NCI-H446 treated with DMSO at 0.1 percent for 48 hours (cell line): Measurements from ENCODE around the gene ARHGEF6.

Experiments used
- DNase-seq: peaks from one replicate; lab custom pipeline; 2025; lab: John Stamatoyannopoulos, UW

The ARHGEF6 gene

DNA sequence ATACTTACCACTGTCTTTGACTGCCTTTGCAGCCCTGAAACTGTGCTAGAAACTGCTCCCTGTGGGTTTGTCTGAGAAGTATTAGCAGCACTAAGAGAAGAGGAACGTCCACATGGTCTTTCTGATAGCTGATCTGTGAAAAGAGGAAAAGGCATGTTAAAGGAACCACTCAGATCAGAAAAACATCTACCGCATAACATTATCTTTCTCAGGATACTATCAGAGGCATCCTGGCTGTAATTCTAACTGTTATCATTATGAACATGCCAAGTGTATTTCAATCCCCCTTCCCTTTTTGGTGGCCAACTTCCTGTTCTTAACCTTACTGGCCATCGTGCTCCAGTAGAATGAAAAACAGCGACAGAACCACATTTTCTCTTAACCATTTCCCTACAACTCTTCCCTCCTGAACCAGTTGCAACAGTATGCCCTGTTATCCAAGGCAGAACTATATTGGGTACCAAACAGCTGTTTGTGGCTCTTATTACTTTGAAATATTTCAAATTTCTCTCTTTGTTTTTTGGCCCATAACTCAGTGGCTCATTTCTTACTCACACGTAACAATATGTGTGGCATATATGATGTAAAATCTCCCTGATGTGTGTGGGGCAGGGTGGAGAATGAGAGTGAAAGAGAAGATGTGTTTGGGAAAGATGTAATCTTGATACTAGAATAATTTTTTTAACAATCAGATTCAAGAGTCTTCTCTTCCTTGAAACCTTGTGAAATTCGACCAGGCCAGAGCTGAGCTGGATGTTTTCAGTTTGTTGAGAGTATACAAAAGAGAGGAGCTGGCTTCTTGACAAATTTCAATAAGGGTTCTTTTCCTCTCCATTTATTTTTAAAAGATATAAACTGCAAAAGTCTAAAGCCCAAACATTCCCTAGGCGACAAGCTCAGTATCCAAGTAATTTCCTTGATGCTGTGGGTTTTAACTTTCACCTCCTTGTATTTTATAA lies 35.2 kb downstream of the ARHGEF6 start:
- DNase-seq = no peak

- DNase-seq = no peak
Measured at GRCh38 chrX:136742721-136743379, 37.9 kb downstream of the ARHGEF6 start.

DNA sequence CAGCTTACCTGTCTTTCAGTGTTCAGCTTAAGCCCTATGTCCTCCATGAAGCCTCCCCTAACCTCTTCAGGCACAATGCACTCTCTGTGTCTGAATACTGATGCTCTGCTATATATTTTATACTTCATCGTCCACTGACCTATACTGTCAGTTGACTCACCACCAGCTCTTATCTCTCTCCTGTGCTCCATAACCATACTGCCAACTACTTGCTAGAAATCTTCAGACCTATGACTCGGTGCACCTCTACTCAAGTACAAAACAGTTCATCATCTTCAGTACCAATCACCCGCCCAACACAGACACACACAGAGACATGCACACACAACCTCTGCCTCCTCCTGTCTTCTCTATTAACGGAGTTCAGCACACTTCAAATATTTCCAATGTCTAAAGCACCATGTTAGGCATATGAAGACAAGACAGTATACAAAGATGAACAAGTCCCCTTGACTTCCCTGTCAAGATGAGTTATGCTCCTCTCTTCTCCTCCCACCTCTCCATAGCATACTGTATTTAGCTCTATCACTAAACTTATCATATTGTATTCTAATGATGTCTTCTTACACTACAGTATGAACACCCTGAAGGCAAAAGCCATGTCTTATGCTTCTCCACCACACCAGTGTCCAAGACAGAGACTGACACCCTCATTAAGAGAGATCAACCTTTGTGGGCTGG lies 42.5 kb downstream of the ARHGEF6 start:
- no peak for DNase-seq

DNA sequence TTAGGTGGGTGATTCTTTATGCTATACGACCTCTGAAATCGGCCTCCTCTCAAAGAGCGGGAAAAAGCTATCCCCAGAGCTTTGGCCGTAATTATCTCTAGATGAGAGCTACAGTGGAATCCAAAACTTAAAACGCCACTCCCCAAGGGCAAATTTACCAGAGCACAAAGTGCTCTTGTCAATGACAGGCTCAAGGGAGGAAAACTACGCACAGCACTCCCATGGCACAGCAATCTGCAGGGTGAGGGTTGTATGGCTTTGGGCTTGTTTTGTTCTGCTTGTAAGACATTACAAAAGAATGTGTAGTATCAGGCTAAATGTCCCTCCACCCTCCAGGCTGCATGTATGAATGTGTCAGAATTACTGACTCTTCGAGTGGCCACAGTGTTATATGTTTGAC lies 44.0 kb downstream of the ARHGEF6 start:
- DNase-seq = no peak

GRCh38 chrX:136735601-136736000 lies 45.1 kb downstream of the ARHGEF6 start:
- DNase-seq = no peak

DNA sequence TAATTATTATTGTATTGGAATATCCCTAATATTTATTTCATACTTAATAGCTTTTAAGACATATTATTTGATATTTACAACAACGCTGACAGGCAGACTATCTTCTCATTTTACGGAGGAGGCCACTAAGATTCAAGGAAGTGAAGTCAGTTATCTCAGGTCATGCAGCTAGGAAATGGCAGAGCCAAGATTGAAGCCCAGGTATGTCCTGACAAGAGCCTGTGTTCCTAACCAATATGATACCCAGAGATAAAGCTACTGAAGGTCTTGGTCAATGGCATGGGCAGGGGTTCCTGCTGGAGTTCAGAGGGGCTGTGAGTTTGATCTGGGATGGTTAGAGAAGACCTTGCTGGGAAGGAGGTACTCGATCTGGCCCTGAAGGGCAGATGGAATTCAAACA lies 47.1 kb downstream of the ARHGEF6 start:
- no peak for DNase-seq

- no peak for DNase-seq
Measured at GRCh38 chrX:136731798-136732197, 48.9 kb downstream of the ARHGEF6 start.

DNA sequence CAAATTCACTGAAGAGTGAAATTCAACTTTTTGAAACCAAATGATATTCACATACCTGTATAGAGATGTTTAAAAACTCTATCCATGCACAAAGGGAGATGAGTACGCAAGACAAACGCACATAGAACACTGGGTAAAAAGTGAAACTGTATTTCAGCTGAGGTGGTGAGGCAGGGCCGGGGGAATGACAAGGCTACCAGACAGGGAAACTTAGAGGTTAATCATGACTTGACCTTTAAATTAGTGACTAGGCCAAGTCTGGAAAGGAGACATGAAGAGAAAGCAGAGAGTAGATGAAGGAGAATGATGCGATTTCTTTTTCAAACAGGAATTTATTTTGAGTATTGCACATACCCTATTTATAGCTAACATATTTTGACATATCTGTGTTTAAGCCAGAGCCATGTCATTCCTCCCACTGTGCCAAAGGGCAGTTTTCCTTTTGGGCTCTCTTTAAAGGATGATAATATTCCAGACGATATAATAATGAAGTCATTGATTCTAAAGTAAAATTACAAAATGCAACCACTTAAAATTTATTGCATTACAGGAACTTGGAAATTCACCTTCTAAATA lies 49.4 kb downstream of the ARHGEF6 start:
- no peak for DNase-seq

- no peak for DNase-seq
Measured at GRCh38 chrX:136728393-136728792, 52.3 kb downstream of the ARHGEF6 start.

GRCh38 chrX:136725441-136726104 lies 55.2 kb downstream of the ARHGEF6 start:
- no peak for DNase-seq

- no peak for DNase-seq
Measured at GRCh38 chrX:136718091-136718490, 62.6 kb downstream of the ARHGEF6 start.

GRCh38 chrX:136714626-136715599 lies 65.8 kb downstream of the ARHGEF6 start:
- DNase-seq = no peak

- no peak for DNase-seq
Measured at GRCh38 chrX:136712650-136713310, 68.0 kb downstream of the ARHGEF6 start.

- DNase-seq = peak; percentile 7
Measured at GRCh38 chrX:136711147-136711546, 69.6 kb downstream of the ARHGEF6 start.

- no peak for DNase-seq
Measured at GRCh38 chrX:136710325-136710951, 70.3 kb downstream of the ARHGEF6 start.

- DNase-seq = no peak
Measured at GRCh38 chrX:136708348-136708747, 72.4 kb downstream of the ARHGEF6 start.

- DNase-seq = no peak
Measured at GRCh38 chrX:136697156-136697555, 83.6 kb downstream of the ARHGEF6 start.

DNA sequence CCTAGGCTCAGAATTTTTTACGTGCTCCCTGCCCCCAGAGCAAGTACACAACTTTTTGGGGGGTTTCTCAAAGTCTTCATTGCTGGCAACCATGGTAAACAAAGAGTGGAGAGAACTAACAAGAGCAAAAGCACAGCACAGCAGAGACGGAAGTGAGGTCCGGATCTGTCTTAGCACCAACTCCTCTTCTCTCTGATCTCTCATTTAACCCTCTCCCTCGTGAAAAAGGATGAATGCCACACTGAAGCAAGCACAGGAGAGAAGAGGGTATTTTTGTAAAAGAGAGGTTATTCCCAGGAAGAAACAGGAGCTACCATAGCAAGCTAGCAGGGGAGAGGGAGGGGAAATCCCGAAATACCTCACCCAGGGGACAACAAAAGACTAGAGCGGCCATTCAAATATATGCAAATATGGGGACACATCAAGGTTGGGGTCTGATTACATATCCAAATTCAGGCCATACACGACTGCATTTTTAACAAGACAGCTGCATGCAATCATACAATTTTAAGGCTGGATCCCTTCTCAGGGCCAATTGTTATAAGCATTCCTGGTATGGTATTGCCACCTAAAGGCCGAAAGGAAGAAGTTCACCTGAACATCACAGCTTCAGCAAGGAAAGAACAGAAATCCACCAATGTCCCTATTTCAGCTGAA lies 86.2 kb downstream of the ARHGEF6 start:
- peak; percentile 11 for DNase-seq

DNA sequence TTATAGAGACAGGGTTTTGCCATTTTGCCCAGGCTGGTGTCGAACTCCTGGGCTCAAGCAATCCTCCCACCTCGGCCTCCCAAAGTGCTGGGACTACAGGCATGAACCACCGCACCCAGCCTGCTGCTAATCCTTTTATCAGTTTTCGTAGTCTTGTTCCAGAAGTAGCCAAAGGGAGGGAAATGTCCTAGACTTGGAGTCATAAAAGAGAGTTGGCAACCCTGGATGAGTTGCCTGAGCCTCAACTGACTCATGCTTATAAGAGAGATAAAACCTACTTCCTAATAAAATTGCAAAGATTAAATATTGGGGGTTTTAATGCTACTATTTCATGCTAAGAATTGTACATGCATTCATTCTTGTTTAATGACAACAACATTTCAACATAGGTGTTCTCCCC lies 88.5 kb downstream of the ARHGEF6 start:
- no peak for DNase-seq
